Left ventricle myocardium inferior (tissue), 1 donor: ENCODE measurements around the gene ZNF595. TPM values are rescaled to one million over a fixed set of nuclear protein-coding genes. Genes with fewer than 3 reads are reported as not detected.
"Not testable (repeated sequence)": the region's sequence is repeated elsewhere in the genome, so short reads cannot be mapped to it uniquely, and the experiment has no call there.

Source experiments
- DNase-seq: peaks from one replicate; pipeline ENCODE4 v3.0.0-alpha.2; 2020
- H3K27ac ChIP-seq: fragments of 200-600 bp; replicated peaks from 2 replicates; pipeline ENCODE4 v1.8.0; 2021
- H3K27me3 ChIP-seq: fragments of 200-600 bp; 2 replicates; pipeline ENCODE4 v1.8.0; 2021; ENCODE audit warnings: low read depth
- H3K36me3 ChIP-seq: fragments of 200-600 bp; 2 replicates; pipeline ENCODE4 v1.8.0; 2021
- H3K4me1 ChIP-seq: fragments of 200-600 bp; 2 replicates; pipeline ENCODE4 v1.8.0; 2021
- H3K4me3 ChIP-seq: fragments of 200-600 bp; 2 replicates; pipeline ENCODE4 v1.8.0; 2021; ENCODE audit warnings: mild to moderate bottlenecking, moderate library complexity
- H3K9me3 ChIP-seq: fragments of 200-600 bp; replicated peaks from 2 replicates; pipeline ENCODE4 v1.8.0; 2021
- intact Hi-C: fragments of 100-400 bp; cut with micrococcal nuclease; formaldehyde crosslinking; loops from one replicate; pipeline ENCODE4 v1.11.0; 2022
- long read RNA-seq: library from polyadenylated mRNA; unstranded; transcript quantifications from one replicate; pipeline ENCODE4 v2.0.0, GENCODE V29; 2021
- total RNA-seq: library from RNA; stranded (reverse); fragmentation: NEBNext Ultra II Directional; extraction: Animal tissue kit (Norgen Biotek cat#: 25700); gene quantifications from one replicate; pipeline ENCODE4 v1.2.1, GENCODE V29; 2021
- donor health status: DM: no; HTN: yes; CAD: no; lungs with severe emphysema.

The ZNF595 gene
- 6.0 TPM for total RNA-seq
- long read RNA-seq, partial matches to known transcripts, result 0 of 4 reads
- long read RNA-seq, other reads (novel, unspliced or antisense), result 1 of 4 reads

- H3K4me1 ChIP-seq, H3K9me3 ChIP-seq, H3K36me3 ChIP-seq, intact Hi-C loops, H3K27me3 ChIP-seq: not testable (repeated sequence)
- DNase-seq, result peak; percentile 35
- H3K27ac ChIP-seq, result peak within 1 kb of the TSS; percentile 63
- peak within 1 kb of the TSS; percentile 60 for H3K4me3 ChIP-seq
Observed at GRCh38 chr4:52804-53479, at the start of gene ZNF595. Gene ZNF595, plus strand, starts transcription at chr4:53321. Its CDS starts 168 bp downstream, at chr4:53489.

- DNase-seq, intact Hi-C loops: not testable (repeated sequence)
Observed at GRCh38 chr4:9937-10870, 42.9 kb upstream of the ZNF595 start.

GRCh38 chr4:11095-11815 is 41.9 kb upstream of the ZNF595 start:
- H3K4me1 ChIP-seq, H3K27me3 ChIP-seq, DNase-seq, H3K36me3 ChIP-seq, H3K27ac ChIP-seq, H3K4me3 ChIP-seq, H3K9me3 ChIP-seq, intact Hi-C loops: not testable (repeated sequence)

More at GRCh38 chr4:9937-10870, 42.9 kb upstream of the ZNF595 start:
- not testable (repeated sequence) for H3K27me3 ChIP-seq, H3K4me3 ChIP-seq, H3K36me3 ChIP-seq, H3K9me3 ChIP-seq, H3K27ac ChIP-seq, H3K4me1 ChIP-seq

GRCh38 chr4:11816-12417 is 41.2 kb upstream of the ZNF595 start:
- H3K9me3 ChIP-seq, H3K27ac ChIP-seq, H3K4me1 ChIP-seq, intact Hi-C loops, H3K4me3 ChIP-seq, H3K36me3 ChIP-seq, H3K27me3 ChIP-seq, DNase-seq: not testable (repeated sequence)

- H3K9me3 ChIP-seq, H3K36me3 ChIP-seq, H3K27ac ChIP-seq, H3K27me3 ChIP-seq, intact Hi-C loops, H3K4me1 ChIP-seq, DNase-seq, H3K4me3 ChIP-seq: not testable (repeated sequence)
Observed at GRCh38 chr4:18128-18527, 35.0 kb upstream of the ZNF595 start.

- H3K36me3 ChIP-seq, H3K4me3 ChIP-seq, H3K4me1 ChIP-seq, H3K9me3 ChIP-seq, H3K27ac ChIP-seq, H3K27me3 ChIP-seq, intact Hi-C loops, DNase-seq: not testable (repeated sequence)
Observed at GRCh38 chr4:18589-18988, 34.5 kb upstream of the ZNF595 start.

GRCh38 chr4:22882-23281 is 30.2 kb upstream of the ZNF595 start:
- intact Hi-C loops, H3K4me3 ChIP-seq, H3K36me3 ChIP-seq, H3K27ac ChIP-seq, H3K9me3 ChIP-seq, DNase-seq, H3K27me3 ChIP-seq, H3K4me1 ChIP-seq: not testable (repeated sequence)

- H3K27me3 ChIP-seq, H3K27ac ChIP-seq, H3K9me3 ChIP-seq, H3K4me3 ChIP-seq, H3K4me1 ChIP-seq, intact Hi-C loops, H3K36me3 ChIP-seq, DNase-seq: not testable (repeated sequence)
Observed at GRCh38 chr4:24359-24758, 28.8 kb upstream of the ZNF595 start.

- intact Hi-C loops, result not testable (repeated sequence)
Observed at GRCh38 chr4:27501-27900, 25.6 kb upstream of the ZNF595 start.

More at GRCh38 chr4:27501-27900, 25.6 kb upstream of the ZNF595 start:
- H3K9me3 ChIP-seq, H3K36me3 ChIP-seq, H3K27me3 ChIP-seq, DNase-seq, H3K27ac ChIP-seq, H3K4me3 ChIP-seq, H3K4me1 ChIP-seq: not testable (repeated sequence)
